Neural progenitor cell (in vitro differentiated cells): ENCODE measurements around the gene EVC2.

Experiments used
- CTCF ChIP-seq: fragments of 200-600 bp; sonication (generic); IDR thresholded peaks from 2 replicates; pipeline ENCODE4 v1.5.1; 2017; ENCODE audit warnings: antibody characterized with exemption, mild to moderate bottlenecking
- EZH2 ChIP-seq: fragments of 200-600 bp; sonication (generic); IDR thresholded peaks from 2 replicates; pipeline ENCODE4 v1.6.1; 2017; ENCODE audit warnings: antibody characterized with exemption, mild to moderate bottlenecking, moderate library complexity

GRCh38 chr4:5747738-5748375, 39.5 kb upstream of the EVC2 start:
- TF ChIP-seq CTCF (no peak), EZH2 (no peak)
